ENCODE results near the gene EP300. TPM values are rescaled to one million over a fixed set of nuclear protein-coding genes. Genes with fewer than 3 reads are reported as not detected.

EP300 gene
- polyA plus RNA-seq, 3 donors = 5.7 to 81.6 (median 16.8) TPM

- Mint-ChIP-seq H3K4me1 (peaks cover under 1% of the 10 kb centered on the region), H3K9me3 (no peaks in the 10 kb centered on the region), H3K27me3 (ENCODE audit: low read depth in 3 of 3) (no peaks in the 10 kb centered on the region), H3K27ac (no peak overlapping the region), H3K36me3 (peaks cover 70 to 90% of the 10 kb centered on the region in 2 donors), H3K4me3 (no peak overlapping the region)
- Histone ChIP-seq H3K27ac (ENCODE audit: low read depth in 1 of 2, low read length in 2 of 2) (no peak overlapping the region), H3K4me1 (ENCODE audit: control insufficient read depth in 1 of 2, insufficient read depth in 2 of 2, low read length in 2 of 2) (no peaks in the 10 kb centered on the region), H2AFZ (ENCODE audit: insufficient read depth, low read depth, low read length, poor library complexity, severe bottlenecking) (no peak overlapping the region), H3K9ac (ENCODE audit: insufficient read depth, low read length, poor library complexity, severe bottlenecking) (no peak overlapping the region), H4K20me1 (ENCODE audit: insufficient read depth, low read length) (peaks cover 96% of the 10 kb centered on the region), H3K36me3 (replicated peaks in 1 of 2; ENCODE audit: control insufficient read depth in 1 of 2, insufficient read depth in 2 of 2, low read length in 2 of 2) (peaks cover 88 to 97% of the 10 kb centered on the region in 2 donors), H3K9me3 (replicated peaks in 1 of 2; ENCODE audit: control insufficient read depth in 1 of 2, insufficient read depth in 1 of 2, low read length in 2 of 2) (no peaks in the 10 kb centered on the region), H3K79me2 (ENCODE audit: insufficient read depth, low read length) (no peaks in the 10 kb centered on the region), H3K27me3 (ENCODE audit: control insufficient read depth in 2 of 2, insufficient read depth in 2 of 2, low read length in 2 of 2) (no peaks in the 10 kb centered on the region), H3K4me2 (replicated peaks; ENCODE audit: extremely low read depth, low read length, poor library complexity, severe bottlenecking) (no peak overlapping the region), H3K4me3 (replicated peaks in 1 of 3; ENCODE audit: low read depth in 2 of 3, low read length in 3 of 3) (no peak overlapping the region)
- WGBS (ENCODE audit: insufficient coverage) = 86% methylated on average over 2 of the region's 2 CpGs
- no peak for DNase-seq
- intact Hi-C loops (cut with micrococcal nuclease) = loop anchor here in 1 of 2 donors (5.0 kb wide), 1 partner anchor 43 kb away; no protein-coding TSS in a partner anchor
- TF ChIP-seq CTCF (IDR thresholded peaks at IDR 0.05) = no peak
Measured at GRCh38 chr22:41175546-41175945, 83.2 kb downstream of the EP300 start.

GRCh38 chr22:41177040-41177621, 84.7 kb downstream of the EP300 start:
- Histone ChIP-seq H3K27me3 (ENCODE audit: control insufficient read depth in 2 of 2, insufficient read depth in 2 of 2, low read length in 2 of 2) (no peaks in the 10 kb centered on the region), H3K4me1 (ENCODE audit: control insufficient read depth in 1 of 2, insufficient read depth in 2 of 2, low read length in 2 of 2) (peaks cover 8 to 9% of the 10 kb centered on the region in 2 donors), H3K79me2 (ENCODE audit: insufficient read depth, low read length) (no peaks in the 10 kb centered on the region), H3K4me3 (replicated peaks in 1 of 3; ENCODE audit: low read depth in 2 of 3, low read length in 3 of 3) (no peak overlapping the region), H3K9ac (ENCODE audit: insufficient read depth, low read length, poor library complexity, severe bottlenecking) (no peak overlapping the region), H3K9me3 (replicated peaks in 1 of 2; ENCODE audit: control insufficient read depth in 1 of 2, insufficient read depth in 1 of 2, low read length in 2 of 2) (no peaks in the 10 kb centered on the region), H4K20me1 (ENCODE audit: insufficient read depth, low read length) (peaks cover 94% of the 10 kb centered on the region), H2AFZ (ENCODE audit: insufficient read depth, low read depth, low read length, poor library complexity, severe bottlenecking) (no peak overlapping the region), H3K36me3 (replicated peaks in 1 of 2; ENCODE audit: control insufficient read depth in 1 of 2, insufficient read depth in 2 of 2, low read length in 2 of 2) (peaks cover 78 to 84% of the 10 kb centered on the region in 2 donors), H3K27ac (ENCODE audit: low read depth in 1 of 2, low read length in 2 of 2) (no peak overlapping the region), H3K4me2 (replicated peaks; ENCODE audit: extremely low read depth, low read length, poor library complexity, severe bottlenecking) (no peak overlapping the region)
- peaks cover 0 to 2% (median 0%) of the 10 kb centered on the region in 7 donors for H3K9me3 Mint-ChIP-seq
- no peak for DNase-seq
- WGBS (ENCODE audit: insufficient coverage) = 91% methylated on average over 15 of the region's 15 CpGs
- intact Hi-C loops (cut with micrococcal nuclease) = loop anchor here in 1 of 2 donors (5.0 kb wide), 1 partner anchor 45 kb away; no protein-coding TSS in a partner anchor
- H3K36me3 Mint-ChIP-seq = peaks cover 61 to 74% of the 10 kb centered on the region in 2 donors
- H3K27ac Mint-ChIP-seq = peak overlapping the region in 1 of 7 donors; percentile 18
- H3K4me3 Mint-ChIP-seq = no peak overlapping the region
- H3K4me1 Mint-ChIP-seq = peaks cover 9% of the 10 kb centered on the region
- TF ChIP-seq CTCF (IDR thresholded peaks at IDR 0.05) = no peak
- no peaks in the 10 kb centered on the region for H3K27me3 Mint-ChIP-seq (ENCODE audit: low read depth in 3 of 3)
